Bronchial epithelial cell (primary cell): Measurements from ENCODE around the gene C10orf105. TPM values are rescaled to one million over a fixed set of nuclear protein-coding genes. Genes with fewer than 3 reads are reported as not detected.

Experiments
- DNase-seq: peaks from one replicate; pipeline ENCODE4 v3.0.0-alpha.2; 2010; ENCODE audit warnings: low read depth
- FAIRE-seq: peaks from 2 replicates; lab custom pipeline; 2011; peaks lifted over from hg19 to GRCh38; lab: Jason Lieb, UNC
- H3K27me3 ChIP-seq: 2 replicates; pipeline ENCODE4 v1.5.1; 2011; ENCODE audit warnings: low read length; ENCODE audit not compliant: control insufficient read depth, insufficient read depth
- H3K36me3 ChIP-seq: 2 replicates; pipeline ENCODE4 v1.5.1; 2011; ENCODE audit warnings: low read length; ENCODE audit not compliant: control insufficient read depth, insufficient read depth
- H3K4me3 ChIP-seq: 2 replicates; pipeline ENCODE4 v1.5.1; 2011; ENCODE audit warnings: mild to moderate bottlenecking, low read depth, low read length, control low read depth
- total RNA-seq: library from RNA; depleted of rRNA; stranded (reverse); fragments of >200 nt; gene quantifications from 2 replicates; pipeline ENCODE4 v1.2.1, GENCODE V29; 2014
- TF ChIP-seq, protein P1 (sequence below): IDR thresholded peaks from 2 replicates; pipeline ENCODE4 v1.5.1; 2011; ENCODE audit warnings: mild to moderate bottlenecking, moderate library complexity, low read length, control low read depth, inconsistent platforms; ENCODE audit not compliant: insufficient read depth, severe bottlenecking

C10orf105 gene
- total RNA-seq, 1 donor from 2014 or later = not detected

DNA sequence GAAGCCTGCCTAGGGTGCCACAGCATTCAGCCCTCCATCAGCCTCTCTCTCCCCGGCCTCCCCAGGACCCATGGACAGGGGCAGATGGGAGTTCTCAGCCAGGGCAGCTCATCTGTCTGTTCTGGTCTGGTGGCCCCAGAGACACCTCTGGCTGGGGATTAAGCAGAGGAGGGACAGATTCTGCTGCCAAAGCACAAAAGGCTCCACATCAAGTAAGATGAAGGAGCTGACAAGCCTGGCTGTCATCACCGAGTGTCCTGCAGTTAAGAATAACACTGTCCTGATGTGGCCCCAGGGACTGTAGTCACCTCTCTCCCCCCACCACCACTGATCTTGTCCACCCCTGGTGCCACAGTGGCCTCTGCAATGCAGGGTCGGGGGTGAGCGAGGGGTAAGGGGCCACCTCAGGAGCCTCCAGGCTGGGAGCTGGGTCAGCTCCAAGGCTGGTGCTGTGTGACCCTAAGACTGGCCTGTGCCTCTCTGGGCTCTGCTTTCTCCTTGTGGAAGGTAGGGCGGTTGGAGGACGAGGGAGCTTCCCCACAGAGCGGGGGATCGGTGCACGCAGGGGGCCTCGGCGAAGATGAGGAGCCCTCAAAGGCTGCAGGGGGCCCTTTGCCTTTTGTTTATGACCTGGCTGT lies 18.7 kb downstream of the C10orf105 start:
- H3K4me3 ChIP-seq = no peak overlapping the region
- FAIRE-seq = no peak
- TF ChIP-seq, protein P1, sequence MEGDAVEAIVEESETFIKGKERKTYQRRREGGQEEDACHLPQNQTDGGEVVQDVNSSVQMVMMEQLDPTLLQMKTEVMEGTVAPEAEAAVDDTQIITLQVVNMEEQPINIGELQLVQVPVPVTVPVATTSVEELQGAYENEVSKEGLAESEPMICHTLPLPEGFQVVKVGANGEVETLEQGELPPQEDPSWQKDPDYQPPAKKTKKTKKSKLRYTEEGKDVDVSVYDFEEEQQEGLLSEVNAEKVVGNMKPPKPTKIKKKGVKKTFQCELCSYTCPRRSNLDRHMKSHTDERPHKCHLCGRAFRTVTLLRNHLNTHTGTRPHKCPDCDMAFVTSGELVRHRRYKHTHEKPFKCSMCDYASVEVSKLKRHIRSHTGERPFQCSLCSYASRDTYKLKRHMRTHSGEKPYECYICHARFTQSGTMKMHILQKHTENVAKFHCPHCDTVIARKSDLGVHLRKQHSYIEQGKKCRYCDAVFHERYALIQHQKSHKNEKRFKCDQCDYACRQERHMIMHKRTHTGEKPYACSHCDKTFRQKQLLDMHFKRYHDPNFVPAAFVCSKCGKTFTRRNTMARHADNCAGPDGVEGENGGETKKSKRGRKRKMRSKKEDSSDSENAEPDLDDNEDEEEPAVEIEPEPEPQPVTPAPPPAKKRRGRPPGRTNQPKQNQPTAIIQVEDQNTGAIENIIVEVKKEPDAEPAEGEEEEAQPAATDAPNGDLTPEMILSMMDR = no peak
- DNase-seq = no peak
- H3K36me3 ChIP-seq = no peaks in the 10 kb centered on the region
- no peaks in the 10 kb centered on the region for H3K27me3 ChIP-seq

- H3K4me3 ChIP-seq = no peak overlapping the region
- no peaks in the 10 kb centered on the region for H3K36me3 ChIP-seq
- FAIRE-seq (no peak), DNase-seq (no peak)
- TF ChIP-seq, protein P1 = no peak
- no peaks in the 10 kb centered on the region for H3K27me3 ChIP-seq
These were observed 20.8 kb downstream of the C10orf105 start for GRCh38 chr10:71698737-71699136.

- TF ChIP-seq, protein P1 = no peak
- DNase-seq (no peak), FAIRE-seq (no peak)
- H3K27me3 ChIP-seq = no peaks in the 10 kb centered on the region
- no peak overlapping the region for H3K4me3 ChIP-seq
- no peaks in the 10 kb centered on the region for H3K36me3 ChIP-seq
These were observed 21.5 kb downstream of the C10orf105 start for GRCh38 chr10:71697938-71698709.

DNA sequence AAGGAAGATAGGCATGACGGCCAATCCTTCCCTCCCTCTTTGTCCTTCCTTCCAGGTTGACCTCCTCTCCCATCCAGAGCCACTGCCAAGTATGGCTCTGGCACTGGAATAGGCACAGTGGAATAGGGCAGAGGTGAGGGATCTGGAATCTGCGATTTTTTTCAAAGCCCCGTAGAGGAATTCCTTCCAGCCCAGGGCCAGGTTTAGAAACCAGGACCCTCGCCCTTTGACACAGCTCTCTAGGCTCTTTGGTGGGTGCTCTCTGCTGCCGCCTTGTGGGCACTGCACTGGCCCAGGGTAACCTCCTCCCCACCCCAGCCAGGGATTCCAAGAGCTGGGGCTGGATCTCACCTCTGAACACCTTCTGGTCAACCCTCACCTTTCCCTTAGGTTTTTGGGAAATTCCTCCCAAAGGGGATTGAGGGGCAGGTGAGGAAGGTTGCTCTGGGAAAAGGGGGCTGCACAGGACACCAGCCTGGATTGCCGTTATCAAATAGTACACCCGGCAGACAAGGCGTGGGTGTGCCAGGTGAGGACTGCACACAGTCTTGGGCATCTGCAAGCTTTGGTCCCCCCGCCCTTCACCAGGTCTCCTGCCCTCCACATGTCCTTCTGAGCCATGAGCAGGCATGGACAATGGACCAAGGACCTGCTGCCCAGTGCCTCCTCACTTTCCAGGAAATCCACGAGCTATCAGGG lies 22.8 kb downstream of the C10orf105 start:
- Histone ChIP-seq H3K36me3 (no peaks in the 10 kb centered on the region), H3K4me3 (no peak overlapping the region), H3K27me3 (no peaks in the 10 kb centered on the region)
- FAIRE-seq (no peak), DNase-seq (peak; percentile 20)
- TF ChIP-seq, protein P1 = peak; percentile 94

- TF ChIP-seq, protein P1 = no peak
These were observed 23.8 kb downstream of the C10orf105 start for GRCh38 chr10:71695502-71696476.

More at GRCh38 chr10:71695502-71696476, 23.8 kb downstream of the C10orf105 start:
- Histone ChIP-seq H3K4me3 (no peak overlapping the region), H3K27me3 (no peaks in the 10 kb centered on the region), H3K36me3 (no peaks in the 10 kb centered on the region)
- DNase-seq = no peak
- no peak for FAIRE-seq
